Embryonic facial prominence (tissue), 1 donor: Measurements from ENCODE around the gene SLC10A7.

Experiments
- DNase-seq: peaks from one replicate; pipeline ENCODE4 v3.0.0-alpha.2; 2016; ENCODE audit errors: extremely low spot score

Gene SLC10A7

DNA sequence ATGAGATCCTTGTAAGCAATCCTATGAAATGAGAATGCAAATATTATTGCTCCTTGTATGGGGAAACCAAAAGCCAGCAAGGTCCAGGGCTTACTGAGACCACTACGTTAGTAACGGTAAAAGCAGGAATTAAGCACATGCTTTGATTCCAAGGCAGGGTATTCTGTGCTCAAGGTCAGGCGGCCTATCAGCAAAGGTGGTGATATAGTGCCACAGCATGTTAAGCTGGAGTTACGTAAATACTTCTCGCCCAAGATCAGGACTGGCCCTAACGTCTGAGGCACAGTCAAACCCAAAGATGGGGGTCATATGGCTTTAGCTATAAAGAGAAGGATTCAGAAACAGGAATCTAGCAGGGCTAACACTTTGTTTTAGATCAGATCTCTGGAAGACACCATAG, 27.6 kb downstream of the SLC10A7 start:
- DNase-seq: no peak

DNA sequence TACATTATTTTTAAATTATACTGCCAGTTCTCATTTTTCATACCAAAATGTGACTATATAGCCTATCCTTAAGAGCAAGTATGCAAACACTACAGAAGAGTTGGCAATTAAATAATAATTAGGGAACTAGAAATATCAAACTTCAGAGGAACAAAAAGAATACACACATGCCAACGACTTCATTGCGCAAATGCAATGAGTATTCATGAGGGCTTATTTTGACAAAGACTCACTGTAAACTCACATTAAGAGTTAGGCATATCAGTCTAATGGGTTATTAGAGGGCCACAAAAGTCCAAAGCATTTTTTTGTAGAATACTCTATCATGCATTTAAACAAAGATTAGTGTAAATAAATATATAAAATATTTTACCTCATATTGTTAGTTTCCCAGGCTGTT, 31.6 kb downstream of the SLC10A7 start:
- DNase-seq: no peak

GRCh38 chr4:146488495-146489174, 33.1 kb downstream of the SLC10A7 start:
- DNase-seq: no peak

- no peak for DNase-seq
Measured at GRCh38 chr4:146486565-146486964, 35.2 kb downstream of the SLC10A7 start.

DNA sequence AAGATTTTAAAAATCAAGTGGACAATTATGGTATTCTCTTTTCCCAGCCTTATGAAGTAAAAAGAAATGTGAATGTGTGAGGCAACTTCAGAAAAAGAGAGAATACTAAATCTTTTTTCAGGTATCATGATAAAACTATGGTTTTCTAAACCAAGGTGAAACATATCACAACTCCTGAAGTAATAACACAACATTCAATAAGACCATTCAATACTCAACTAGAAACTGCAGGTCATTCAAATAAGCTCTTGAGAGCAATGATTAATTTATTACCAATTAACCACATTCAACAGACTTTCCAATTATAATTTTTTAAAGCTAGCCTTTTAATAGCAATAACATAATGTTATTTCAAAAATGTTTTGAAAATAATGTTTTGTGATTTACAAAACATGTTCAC, 35.8 kb downstream of the SLC10A7 start:
- no peak for DNase-seq

- DNase-seq: no peak
Measured at GRCh38 chr4:146482788-146483187, 39.0 kb downstream of the SLC10A7 start.

DNA sequence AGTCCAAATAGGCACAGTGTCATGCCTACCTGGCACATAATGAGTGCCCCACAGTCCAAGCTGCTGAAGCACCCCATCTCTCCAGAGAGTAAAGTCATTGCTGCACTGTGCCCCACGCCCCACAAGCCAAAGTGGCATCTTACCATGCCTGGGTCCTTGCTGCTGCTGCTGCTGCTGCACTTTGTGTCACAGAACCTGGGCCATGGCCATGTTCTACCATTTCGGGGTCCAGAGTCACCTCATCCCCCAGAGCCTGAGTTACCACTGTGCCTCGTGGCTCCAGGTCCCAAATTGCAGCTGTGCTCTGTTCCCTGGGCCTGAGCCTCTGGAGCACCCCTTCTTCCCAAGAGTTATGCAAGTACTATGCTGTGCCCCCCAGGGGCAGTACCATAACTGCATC, 40.5 kb downstream of the SLC10A7 start:
- DNase-seq: no peak

GRCh38 chr4:146478009-146478408, 43.7 kb downstream of the SLC10A7 start:
- no peak for DNase-seq

DNA sequence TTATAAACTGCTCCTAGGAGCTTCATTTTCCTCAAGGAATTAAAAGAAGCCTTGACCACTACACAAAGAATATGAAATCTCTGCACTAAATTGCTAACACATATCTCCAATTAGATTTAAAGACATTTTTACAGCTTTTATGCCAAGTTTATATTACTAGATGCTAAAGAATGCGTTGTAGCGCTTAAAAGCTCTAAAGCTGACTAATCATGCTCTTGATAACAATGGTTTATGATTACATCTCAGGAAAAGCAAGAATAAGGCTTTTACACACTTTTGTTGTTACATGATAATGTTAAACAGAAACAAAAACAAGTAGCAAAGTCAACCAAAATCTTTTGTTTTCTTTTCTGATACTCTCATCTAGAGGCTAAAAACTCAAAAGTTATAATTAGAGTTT, 44.7 kb downstream of the SLC10A7 start:
- no peak for DNase-seq

DNA sequence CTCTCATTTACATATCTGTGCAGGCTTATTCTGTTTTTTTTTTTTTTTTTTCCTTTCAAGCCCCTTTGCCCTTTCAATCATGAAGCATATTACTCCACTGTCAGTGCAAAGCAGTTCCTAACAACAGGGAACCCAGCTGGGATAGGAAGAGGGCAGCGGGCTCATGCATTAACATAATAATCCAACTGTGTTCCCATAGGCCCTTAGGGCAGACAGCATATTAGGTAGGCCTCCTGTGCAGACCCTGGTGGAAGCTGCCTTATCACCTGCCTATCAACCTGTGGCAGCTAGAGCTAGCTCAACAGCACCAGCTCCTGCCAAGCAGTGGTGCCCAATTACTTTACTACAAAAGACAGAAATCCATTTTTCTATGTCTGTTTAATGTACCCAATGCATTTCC, 49.3 kb downstream of the SLC10A7 start:
- no peak for DNase-seq

DNA sequence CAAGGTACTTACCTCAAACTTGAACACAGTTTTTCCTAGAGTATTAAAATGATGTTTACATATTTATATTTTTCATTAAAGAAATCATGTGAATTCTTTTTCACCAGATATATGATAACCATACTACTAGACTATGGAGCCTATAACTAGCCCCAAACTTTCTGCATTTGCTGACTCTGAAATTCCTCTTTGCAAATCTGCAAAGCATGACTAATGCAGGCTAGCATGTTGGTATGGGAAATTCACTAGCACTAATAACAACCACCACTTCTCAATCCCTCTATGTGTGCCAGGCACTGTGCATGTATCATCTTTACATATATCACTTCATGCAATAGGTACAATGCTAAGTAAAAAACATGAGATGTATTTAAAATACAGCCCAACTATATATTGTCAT, 51.1 kb downstream of the SLC10A7 start:
- no peak for DNase-seq

- no peak for DNase-seq
Measured at GRCh38 chr4:146469022-146469421, 52.7 kb downstream of the SLC10A7 start.

DNA sequence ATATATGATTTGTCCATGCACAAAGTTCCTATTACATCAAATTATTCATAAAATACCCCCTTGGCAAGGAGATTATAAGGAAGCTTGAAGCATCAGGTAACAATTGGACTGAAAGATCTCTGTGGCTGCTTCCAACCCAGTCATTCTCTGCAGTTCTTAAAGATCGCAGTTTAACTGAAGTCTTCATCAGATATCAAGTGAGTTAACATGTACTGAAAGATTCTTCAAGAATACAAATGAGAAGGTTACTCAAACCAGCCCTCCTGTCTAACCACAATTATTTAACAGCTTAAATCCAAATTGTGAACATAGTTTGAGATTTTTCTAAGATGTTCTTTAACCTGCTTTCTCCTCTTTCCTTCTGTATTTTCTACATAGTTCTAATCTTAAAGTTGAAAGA, 56.1 kb downstream of the SLC10A7 start:
- DNase-seq: no peak

GRCh38 chr4:146462251-146462650, 59.5 kb downstream of the SLC10A7 start:
- DNase-seq: no peak

DNA sequence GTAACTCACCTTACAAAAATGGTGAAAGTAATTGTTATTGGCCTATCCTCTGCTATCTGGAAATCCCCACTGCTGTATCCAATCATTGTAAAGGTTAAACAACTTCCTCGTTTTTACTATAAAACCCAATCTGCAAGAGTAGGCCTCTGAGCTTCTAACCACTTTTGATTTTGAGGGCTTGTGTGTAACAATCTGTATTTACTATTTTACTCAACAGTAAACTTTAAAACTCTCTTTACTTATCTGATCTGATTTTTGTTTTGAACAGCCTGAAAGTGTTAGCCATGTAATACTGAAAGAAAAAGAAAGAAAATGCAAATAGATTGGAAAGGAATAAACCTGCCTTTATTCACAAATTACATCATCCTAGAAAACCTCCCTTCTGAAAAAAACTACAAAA, 63.1 kb downstream of the SLC10A7 start:
- no peak for DNase-seq

DNA sequence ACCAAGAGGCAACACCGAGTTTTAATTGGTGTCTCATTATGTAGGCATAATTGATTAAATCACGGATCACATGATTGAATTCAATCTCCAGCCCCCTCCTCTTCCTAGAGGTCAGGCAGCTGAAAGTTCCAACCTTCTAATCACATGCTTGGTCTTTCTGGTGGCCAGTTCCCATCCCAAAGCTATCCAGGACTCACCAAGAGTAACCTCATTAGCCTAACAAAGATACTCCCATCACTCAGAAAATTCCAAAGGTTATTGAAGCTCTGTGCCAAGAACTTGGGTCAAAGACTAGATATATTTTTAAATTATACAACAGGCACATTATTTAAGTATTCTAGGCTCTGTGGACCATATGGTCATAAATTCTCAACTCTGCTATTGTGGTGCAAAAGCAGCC, 65.1 kb downstream of the SLC10A7 start:
- no peak for DNase-seq

DNA sequence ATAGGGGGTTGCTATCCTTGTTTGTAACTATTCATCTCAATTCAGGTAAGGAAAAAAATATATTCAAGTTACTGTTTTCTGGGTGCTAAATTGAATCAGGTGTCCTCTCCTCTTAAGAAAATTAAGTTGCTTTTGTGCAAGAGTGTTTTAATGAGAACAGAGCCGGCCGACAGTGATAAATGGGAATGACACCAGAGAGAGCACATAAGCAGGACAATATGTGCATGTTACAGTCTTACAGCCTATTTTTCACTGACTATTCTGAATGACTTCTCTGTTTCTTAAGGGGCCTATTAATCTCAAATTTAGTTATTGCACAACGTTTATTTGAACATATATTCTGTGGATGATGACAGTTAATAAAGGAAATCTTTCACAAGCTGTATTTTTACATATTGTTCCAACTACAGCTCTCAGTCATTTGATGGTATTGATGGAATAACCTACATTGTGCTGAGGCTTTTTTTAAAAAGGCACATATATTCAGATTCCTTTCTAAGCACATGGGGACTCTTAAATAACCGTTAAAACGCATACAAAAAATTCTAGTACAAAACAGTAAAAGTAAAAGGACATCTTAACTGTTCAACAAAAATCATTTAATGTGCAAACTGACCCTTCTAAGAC, 68.4 kb downstream of the SLC10A7 start:
- DNase-seq: no peak

- no peak for DNase-seq
Measured at GRCh38 chr4:146450524-146450923, 71.2 kb downstream of the SLC10A7 start.

GRCh38 chr4:146446555-146446954, 75.2 kb downstream of the SLC10A7 start:
- DNase-seq: no peak

GRCh38 chr4:146445198-146446150, 76.3 kb downstream of the SLC10A7 start:
- DNase-seq: no peak

GRCh38 chr4:146443525-146443924, 78.2 kb downstream of the SLC10A7 start:
- no peak for DNase-seq

DNA sequence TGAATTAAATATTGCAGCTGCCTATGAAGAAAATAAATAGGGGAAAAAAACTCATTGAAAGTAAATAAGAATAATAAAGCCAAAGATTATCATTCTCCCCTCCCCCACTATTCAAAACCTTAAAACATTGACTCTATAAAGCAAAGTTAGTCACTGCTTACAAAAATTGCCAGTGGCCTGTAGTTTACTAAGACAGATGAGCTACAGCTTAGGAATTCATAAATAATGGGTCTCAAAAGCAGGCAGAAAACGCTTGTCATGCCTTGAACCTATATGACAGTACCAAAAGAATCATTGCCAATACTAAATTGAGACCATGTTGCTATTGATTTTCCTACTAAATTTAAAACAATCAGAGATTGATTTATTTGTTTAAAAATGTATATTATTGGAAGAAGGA, 78.9 kb downstream of the SLC10A7 start:
- no peak for DNase-seq

DNA sequence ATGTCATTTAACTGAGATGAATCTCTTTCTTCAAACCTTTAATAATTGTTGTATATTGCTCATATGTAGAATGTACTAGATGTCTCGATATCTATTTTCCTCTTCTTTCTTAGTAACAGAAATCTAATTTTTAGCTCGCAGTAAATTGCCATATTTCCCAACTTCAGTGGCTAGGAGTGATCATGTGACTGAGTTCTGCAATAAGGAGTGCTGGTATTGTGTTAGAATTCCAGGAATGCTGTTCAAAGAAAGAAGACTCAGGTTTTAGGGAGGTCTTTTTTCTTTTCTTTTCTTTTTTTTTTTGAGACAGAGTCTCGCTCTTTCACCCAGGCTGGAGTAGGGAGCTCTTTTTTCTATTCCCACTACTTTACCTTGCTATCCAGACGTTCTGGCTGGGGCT, 81.7 kb downstream of the SLC10A7 start:
- no peak for DNase-seq
